ENCODE measurements around the gene MAP3K14. TPM values are rescaled to one million over a fixed set of nuclear protein-coding genes. Genes with fewer than 3 reads are reported as not detected.

The MAP3K14 gene
- total RNA-seq, 2 experiments from 2014 or later: 31.6 to 31.9 TPM

DNA sequence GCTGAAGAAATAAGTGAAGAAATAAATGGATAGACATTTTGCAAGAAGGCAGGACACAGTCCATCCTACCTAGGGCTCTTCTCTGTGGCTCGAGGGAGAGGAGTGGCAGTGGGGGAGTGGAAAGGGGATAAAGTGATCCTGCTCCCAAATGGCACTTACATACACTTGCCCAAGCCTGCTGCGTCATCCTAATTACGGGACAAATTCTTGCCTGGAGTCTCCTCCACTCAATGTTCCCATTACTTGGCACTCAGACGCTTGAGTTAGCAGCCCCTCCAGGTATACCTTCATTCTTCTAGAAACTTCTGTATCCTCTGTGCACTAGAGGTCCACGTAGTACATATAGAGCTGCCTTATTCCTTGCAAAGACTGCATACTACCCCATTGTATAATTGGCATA is 15.7 kb upstream of the MAP3K14 start:
- Mint-ChIP-seq H3K27ac (no peak overlapping the region), H3K4me1 (ENCODE audit: low read depth) (peaks cover 22% of the 10 kb centered on the region), H3K9me3 (no peaks in the 10 kb centered on the region), H3K27me3 (no peaks in the 10 kb centered on the region), H3K4me3 (no peak overlapping the region), H3K36me3 (ENCODE audit: low read depth) (no peaks in the 10 kb centered on the region)
- intact Hi-C loops (cut with micrococcal nuclease): no loop called here
- no peak for DNase-seq
- ChIA-PET CTCF (interaction anchor here (1.4 to 1.5 kb wide), 2 partner anchors 49 to 97 kb away, joined by 4 read pairs; no protein-coding TSS in a partner anchor), POLR2A (interaction anchor here (0.8 kb wide), 2 partner anchors 17 kb away, joined by 3 to 6 read pairs; no protein-coding TSS in a partner anchor)
- ATAC-seq: no peak
- TF ChIP-seq, protein P1, sequence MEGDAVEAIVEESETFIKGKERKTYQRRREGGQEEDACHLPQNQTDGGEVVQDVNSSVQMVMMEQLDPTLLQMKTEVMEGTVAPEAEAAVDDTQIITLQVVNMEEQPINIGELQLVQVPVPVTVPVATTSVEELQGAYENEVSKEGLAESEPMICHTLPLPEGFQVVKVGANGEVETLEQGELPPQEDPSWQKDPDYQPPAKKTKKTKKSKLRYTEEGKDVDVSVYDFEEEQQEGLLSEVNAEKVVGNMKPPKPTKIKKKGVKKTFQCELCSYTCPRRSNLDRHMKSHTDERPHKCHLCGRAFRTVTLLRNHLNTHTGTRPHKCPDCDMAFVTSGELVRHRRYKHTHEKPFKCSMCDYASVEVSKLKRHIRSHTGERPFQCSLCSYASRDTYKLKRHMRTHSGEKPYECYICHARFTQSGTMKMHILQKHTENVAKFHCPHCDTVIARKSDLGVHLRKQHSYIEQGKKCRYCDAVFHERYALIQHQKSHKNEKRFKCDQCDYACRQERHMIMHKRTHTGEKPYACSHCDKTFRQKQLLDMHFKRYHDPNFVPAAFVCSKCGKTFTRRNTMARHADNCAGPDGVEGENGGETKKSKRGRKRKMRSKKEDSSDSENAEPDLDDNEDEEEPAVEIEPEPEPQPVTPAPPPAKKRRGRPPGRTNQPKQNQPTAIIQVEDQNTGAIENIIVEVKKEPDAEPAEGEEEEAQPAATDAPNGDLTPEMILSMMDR (IDR thresholded peaks at IDR 0.05): no peak

DNA sequence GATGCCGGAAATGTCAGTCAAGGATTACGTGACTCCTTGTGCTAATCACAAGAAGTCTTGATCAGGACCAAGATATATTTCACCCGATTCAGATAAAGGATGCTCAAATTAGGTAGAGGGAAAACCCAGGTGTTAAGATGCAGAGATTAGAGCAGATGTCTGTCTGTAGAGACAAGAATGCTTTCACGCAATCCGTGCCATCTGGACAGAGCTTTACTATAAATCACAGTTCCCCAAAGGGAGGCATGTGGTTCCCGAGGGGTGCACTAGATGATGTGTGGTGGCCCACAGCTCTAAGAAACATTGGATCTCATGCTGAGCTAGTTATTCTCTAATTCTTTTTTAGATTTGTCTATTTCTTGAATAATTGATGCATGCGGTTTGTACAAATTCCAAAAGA is 9.8 kb upstream of the MAP3K14 start:
- peaks cover 13% of the 10 kb centered on the region for H3K4me1 Mint-ChIP-seq (ENCODE audit: low read depth)
- H3K27me3 Mint-ChIP-seq: no peaks in the 10 kb centered on the region
- TF ChIP-seq, protein P1 (IDR thresholded peaks at IDR 0.05): no peak
- DNase-seq: no peak
- H3K36me3 Mint-ChIP-seq (ENCODE audit: low read depth): no peaks in the 10 kb centered on the region
- H3K27ac Mint-ChIP-seq: no peak overlapping the region
- intact Hi-C loops (cut with micrococcal nuclease): no loop called here
- ATAC-seq: no peak
- no peaks in the 10 kb centered on the region for H3K9me3 Mint-ChIP-seq
- CTCF ChIA-PET: interaction anchor here (0.7 to 2.4 kb wide), 7 partner anchors 9 to 129 kb away, joined by 3 to 13 read pairs (median 3); no protein-coding TSS in a partner anchor
- POLR2A ChIA-PET: interaction anchor here (1.0 to 1.1 kb wide), 2 partner anchors 10 to 31 kb away, joined by 3 read pairs; partner anchors contain the start of gene MAP3K14
- no peak overlapping the region for H3K4me3 Mint-ChIP-seq

DNA sequence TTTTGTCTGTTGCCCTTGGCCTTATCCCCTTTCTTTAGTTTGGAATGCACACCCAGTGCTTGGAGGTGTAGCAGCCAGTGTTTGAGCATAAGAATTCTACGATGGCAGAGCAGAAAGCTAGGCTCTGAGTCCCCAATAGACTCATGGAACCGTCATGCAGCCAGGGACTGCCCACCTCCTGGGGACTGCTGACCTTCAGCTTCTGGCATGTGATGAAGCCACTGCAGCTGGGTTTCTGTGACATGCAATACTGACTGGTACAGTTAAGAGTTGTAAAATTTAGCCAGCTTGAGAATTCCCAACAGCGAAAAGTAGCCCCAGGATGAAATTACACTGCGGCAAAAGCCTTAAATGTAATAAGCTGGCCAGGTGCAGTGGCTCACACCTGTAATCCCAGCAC is 9.0 kb upstream of the MAP3K14 start:
- intact Hi-C loops (cut with micrococcal nuclease): no loop called here
- Mint-ChIP-seq H3K4me1 (ENCODE audit: low read depth) (peaks cover 21% of the 10 kb centered on the region), H3K27ac (no peak overlapping the region), H3K9me3 (no peaks in the 10 kb centered on the region), H3K36me3 (ENCODE audit: low read depth) (no peaks in the 10 kb centered on the region), H3K27me3 (no peaks in the 10 kb centered on the region), H3K4me3 (no peak overlapping the region)
- no peak for ATAC-seq
- ChIA-PET POLR2A (interaction anchor here (0.6 to 1.1 kb wide), 2 partner anchors 20 to 32 kb away, joined by 3 read pairs; no protein-coding TSS in a partner anchor), CTCF (interaction anchor here (0.7 to 2.4 kb wide), 5 partner anchors 9 to 129 kb away, joined by 3 to 13 read pairs (median 3); no protein-coding TSS in a partner anchor)
- TF ChIP-seq, protein P1 (IDR thresholded peaks at IDR 0.05): no peak
- DNase-seq: no peak

- no peak for DNase-seq
- no peak for ATAC-seq
- no peaks in the 10 kb centered on the region for H3K36me3 Mint-ChIP-seq (ENCODE audit: low read depth)
- no peaks in the 10 kb centered on the region for H3K9me3 Mint-ChIP-seq
- CTCF ChIA-PET: no interaction called here
- peaks cover 26% of the 10 kb centered on the region for H3K4me1 Mint-ChIP-seq (ENCODE audit: low read depth)
- intact Hi-C loops (cut with micrococcal nuclease): no loop called here
- POLR2A ChIA-PET: interaction anchor here (1.2 to 1.4 kb wide), 2 partner anchors 9 to 12 kb away, joined by 4 to 5 read pairs; no protein-coding TSS in a partner anchor
- H3K27me3 Mint-ChIP-seq: no peaks in the 10 kb centered on the region
- H3K4me3 Mint-ChIP-seq: no peak overlapping the region
- TF ChIP-seq, protein P1 (IDR thresholded peaks at IDR 0.05): no peak
- no peak overlapping the region for H3K27ac Mint-ChIP-seq
These were observed 7.5 kb upstream of the MAP3K14 start for GRCh38 chr17:45324336-45324735.

GRCh38 chr17:45322168-45322567 is 5.3 kb upstream of the MAP3K14 start:
- POLR2A ChIA-PET: interaction anchor here (1.3 to 3.6 kb wide), 2 partner anchors 8 to 18 kb away, joined by 4 to 17 read pairs; no protein-coding TSS in a partner anchor
- TF ChIP-seq, protein P1 (IDR thresholded peaks at IDR 0.05): no peak
- no peaks in the 10 kb centered on the region for H3K36me3 Mint-ChIP-seq (ENCODE audit: low read depth)
- CTCF ChIA-PET: no interaction called here
- H3K4me3 Mint-ChIP-seq: no peak overlapping the region
- H3K9me3 Mint-ChIP-seq: no peaks in the 10 kb centered on the region
- no peaks in the 10 kb centered on the region for H3K27me3 Mint-ChIP-seq
- no peak for DNase-seq
- ATAC-seq: no peak
- intact Hi-C loops (cut with micrococcal nuclease): no loop called here
- no peak overlapping the region for H3K27ac Mint-ChIP-seq
- H3K4me1 Mint-ChIP-seq (ENCODE audit: low read depth): peaks cover 44% of the 10 kb centered on the region
